HG02870 (cell line): ENCODE measurements around the gene CALML3.
"Not testable (repeated sequence)": the region's sequence is repeated elsewhere in the genome, so short reads cannot be mapped to it uniquely, and the experiment has no call there.

Experiments used
- ATAC-seq: cut with Tn5 transposase; IDR thresholded peaks from one replicate; pipeline ENCODE4 v1.9.1; 2021; ENCODE audit warnings: mild to moderate bottlenecking, moderate library complexity; ENCODE audit not compliant: unreplicated experiment

The CALML3 gene

GRCh38 chr10:5524641-5525560, at the start of gene CALML3:
Gene CALML3 (plus strand): TSS chr10:5524961. CDS start chr10:5525086, 125 bp downstream.
- no peak for ATAC-seq

DNA sequence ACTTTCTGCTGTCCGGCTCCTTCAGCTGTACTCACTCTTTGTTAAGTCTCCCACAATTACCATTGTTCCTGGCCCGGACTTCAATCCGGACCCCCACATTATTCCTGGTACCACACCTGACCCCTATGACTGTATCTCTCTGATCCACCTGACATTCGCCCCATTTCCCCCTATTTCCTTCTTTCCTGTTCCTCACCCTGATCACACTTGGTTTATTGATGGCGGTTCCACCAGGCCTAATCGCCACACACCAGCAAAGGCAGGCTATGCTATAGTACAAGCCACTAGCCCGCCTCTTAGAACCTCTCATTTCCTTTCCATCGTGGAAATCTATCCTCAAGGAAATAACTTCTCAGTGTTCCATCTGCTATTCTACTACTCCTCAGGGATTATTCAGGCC, 49.7 kb upstream of the CALML3 start:
- not testable (repeated sequence) for ATAC-seq

DNA sequence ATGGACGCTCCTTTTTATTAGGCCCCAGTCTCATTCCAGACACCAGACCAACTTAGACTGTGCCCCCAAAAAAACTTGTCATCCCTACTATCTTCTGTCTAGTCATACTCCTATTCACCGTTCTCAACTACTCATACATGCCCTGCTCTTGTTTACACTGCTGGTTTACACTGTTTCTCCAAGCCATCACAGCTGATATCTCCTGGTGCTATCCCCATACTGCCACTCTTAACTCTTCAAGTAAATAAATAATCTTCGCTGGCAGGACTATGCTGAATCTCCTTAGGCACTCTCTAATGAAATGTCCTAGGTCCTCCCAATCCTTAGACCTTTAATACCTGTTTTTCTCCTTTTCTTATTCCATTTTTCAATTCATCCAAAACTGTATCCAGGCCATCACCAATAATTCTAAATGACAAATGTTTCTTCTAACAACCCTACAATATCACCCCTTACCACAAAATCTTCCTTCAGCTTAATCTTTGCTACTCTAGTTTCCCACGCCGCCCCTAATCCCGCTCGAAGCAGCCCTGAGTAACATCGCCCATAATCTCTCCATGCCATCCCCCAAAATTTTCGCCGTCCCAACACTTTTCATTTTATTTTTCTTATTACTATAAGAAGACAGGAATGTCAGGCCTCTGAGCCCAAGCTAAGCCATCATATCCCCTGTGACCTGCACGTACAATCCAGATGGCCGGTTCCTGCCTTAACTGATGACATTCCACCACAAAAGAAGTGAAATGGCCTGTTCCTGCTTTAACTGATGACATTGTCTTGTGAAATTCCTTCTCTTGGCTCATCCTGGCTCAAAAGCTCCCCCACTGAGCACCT, 48.6 kb upstream of the CALML3 start:
- ATAC-seq, result not testable (repeated sequence)

DNA sequence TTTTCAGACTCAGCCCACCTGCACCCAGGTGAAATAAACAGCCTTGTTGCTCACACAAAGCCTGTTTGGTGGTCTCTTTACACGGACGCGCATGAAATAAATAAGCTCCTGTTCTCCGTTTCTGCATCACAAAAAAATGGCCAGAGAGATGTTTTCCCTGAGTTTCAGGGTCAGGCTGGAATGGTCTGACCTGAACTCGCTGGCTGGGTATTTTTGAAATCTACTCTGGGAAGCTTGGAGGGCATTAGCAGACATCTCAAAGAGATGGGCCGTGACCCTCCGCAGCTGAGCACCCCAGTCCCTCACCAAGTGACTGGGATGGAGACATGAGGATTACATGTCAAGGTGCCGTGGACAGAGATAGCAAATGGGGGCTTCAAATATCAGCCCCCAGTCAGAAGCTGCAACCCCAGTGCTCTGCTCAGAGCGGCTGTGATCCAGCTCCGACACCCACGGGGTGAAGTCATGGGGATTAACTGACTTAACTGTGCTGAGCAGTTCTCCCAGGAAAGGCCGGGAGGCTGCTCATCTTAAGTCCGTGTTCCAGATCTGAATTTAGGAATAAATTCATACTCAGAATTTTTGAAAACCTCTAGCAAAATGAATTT, 47.7 kb upstream of the CALML3 start:
- ATAC-seq, result no peak

- ATAC-seq, result no peak
These were observed 46.6 kb upstream of the CALML3 start for GRCh38 chr10:5477948-5478693.

DNA sequence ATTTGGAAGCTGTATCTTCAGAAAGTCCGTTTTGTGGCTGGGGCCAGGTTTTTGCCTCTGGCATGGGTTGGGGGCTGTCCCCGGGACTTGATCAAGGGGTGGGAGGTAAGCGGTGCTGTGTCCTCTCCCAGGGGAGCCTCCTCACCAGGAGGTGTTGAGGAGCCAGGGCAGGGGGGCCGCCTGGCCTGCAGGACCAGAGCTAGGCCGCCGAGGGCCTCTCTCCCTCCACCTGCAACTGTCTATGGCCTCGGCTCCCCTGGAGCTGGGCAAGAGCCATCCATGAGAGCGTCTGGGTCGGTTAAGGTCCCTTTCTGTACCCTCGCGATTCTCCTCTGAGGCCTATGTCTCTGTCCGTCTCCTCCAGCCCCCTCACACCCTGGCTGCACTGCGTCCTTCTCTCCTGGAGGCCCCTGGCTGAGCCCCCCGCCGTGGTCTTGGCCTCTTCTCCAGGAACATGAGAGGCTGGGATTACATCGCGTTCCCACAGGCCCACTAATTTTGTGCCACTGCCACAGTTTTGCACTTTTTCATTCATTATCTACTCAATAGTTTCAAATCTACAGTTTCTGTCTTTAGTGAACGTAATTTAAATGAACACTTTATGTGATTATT, 46.0 kb upstream of the CALML3 start:
- no peak for ATAC-seq

DNA sequence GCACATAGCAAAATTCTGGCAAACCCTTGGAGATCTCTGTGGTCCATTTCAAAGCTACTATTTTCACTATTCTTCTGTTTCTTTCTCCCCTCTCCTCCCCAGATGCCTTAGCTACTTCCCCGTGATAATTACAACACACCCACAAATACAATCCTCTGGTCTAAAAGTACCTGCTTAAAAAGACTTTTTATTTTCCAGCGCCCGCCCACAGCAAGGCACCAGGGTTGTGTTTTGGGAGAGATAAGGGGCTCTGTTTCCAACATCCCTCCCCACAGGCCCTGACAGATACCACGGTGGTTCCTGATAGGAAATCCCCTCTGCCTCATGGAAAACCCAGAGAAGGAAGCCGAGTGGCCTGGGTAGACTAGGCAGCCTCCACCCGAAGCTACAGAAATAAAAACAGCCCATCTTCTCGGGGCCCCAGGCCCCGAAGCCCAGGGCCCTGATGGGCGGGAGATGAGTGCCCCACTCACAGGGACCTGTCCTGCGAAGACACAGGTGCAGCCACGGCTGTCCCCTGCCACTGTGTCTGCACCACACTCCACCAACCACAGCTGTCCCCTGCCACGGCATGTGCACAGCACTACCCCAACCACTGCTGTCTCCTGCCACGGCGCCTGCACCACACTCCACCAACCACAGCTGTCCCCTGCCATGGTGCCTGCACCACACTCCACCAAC, 45.1 kb upstream of the CALML3 start:
- ATAC-seq, result no peak

DNA sequence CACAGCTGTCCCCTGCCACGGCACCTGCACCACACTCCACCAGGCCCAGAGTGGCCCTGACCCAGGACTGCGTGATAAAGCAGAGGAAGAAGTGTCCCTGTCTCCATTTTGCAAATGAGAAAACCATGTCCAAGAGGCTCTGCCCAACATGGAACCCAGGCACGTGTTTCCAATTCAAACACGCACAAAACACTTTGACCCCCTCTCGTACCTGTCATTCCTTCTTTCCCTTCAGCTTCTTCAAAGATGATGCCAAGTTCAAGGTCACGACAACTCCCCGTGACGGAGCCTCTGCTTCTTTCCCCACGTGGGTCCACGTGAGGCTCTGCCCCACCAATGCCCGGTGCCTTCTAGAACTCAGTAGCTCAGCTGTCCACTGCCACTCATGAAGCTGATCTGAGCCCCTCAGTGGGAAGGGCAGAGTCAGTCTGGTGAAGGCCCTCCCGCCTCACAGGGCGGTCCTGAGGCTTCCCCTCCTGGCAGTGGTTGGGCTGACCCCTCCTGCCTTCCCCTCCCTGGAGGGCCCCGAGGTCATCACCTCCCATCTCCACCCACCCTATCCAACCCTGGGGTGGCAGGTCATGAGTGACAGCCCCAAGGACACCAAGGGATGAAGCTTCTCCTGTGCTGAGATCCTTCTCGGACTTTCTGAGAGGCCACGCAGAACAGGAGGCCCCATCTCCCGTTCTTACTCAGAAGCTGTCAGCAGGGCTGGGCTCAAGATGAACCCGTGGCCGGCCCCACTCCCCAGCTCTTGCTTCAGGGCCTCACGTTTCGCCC, 44.4 kb upstream of the CALML3 start:
- ATAC-seq, result no peak

- ATAC-seq, result no peak
These were observed 43.6 kb upstream of the CALML3 start for GRCh38 chr10:5481121-5481520.

GRCh38 chr10:5482016-5482415, 42.7 kb upstream of the CALML3 start:
- ATAC-seq, result no peak

GRCh38 chr10:5484205-5484604, 40.6 kb upstream of the CALML3 start:
- ATAC-seq, result no peak

DNA sequence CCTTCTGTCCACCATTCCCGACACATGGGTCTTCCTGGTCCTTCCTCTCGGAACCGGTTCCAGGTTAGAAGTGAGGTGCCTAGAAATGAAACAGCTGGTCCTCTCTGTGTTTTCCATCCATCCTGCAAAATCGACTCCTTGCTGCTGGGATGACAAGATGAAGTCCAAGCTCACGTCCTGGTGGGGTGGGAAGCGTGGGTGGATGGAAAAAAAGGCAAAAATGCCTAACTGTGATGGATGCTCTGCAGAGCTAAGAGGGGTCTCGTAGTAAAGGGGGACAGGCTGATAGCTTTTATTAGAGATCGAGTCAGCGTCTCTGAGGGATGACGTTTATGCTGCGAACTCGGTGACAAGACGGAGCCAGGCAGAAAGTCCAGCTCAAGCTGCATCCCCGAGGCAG, 39.5 kb upstream of the CALML3 start:
- ATAC-seq, result no peak

GRCh38 chr10:5485948-5486852, 38.6 kb upstream of the CALML3 start:
- no peak for ATAC-seq

- ATAC-seq, result no peak
These were observed 37.9 kb upstream of the CALML3 start for GRCh38 chr10:5486853-5487235.

DNA sequence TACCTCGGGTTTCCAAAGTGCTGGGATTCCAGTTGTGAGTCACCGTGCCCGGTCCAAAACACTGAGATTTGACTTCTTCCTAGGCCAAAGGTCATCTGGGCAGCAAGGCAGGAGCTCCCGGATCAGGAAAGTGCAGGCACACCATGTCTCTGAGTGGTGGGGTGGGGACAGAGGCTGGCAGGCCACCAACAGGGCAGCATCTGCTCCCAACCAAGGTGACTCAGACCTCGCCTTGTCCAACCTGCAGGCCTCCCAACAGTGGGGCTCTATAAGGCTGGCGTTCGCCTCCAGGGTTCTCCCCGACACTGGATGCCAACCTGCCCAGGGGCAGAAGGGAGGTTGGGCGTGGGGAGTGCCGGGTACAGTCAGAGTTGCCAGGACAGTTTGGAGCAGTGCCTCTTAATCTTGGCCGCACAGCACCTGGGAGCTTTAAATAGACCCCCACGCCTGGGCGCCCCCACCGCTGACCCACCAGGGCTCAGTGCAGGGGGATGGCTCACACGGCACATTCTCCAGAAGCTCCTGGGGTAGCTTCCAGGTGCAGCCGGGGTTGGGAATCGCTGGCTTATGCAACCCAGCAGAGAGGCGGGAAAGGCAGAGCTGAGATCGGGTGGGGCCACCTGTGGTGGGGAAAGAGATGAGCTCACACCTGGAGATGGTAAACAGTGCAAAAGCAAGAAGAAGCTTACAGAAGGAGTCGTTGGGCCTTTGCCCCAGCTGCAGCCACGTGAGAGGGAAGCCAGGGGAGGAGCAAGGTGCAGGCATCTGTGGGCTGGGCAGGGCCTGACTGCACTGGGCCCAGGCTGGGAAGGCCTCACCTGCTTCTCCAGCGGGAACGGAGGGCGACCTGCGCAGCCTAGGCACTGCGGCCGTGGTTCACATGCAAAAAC, 36.2 kb upstream of the CALML3 start:
- ATAC-seq, result no peak

DNA sequence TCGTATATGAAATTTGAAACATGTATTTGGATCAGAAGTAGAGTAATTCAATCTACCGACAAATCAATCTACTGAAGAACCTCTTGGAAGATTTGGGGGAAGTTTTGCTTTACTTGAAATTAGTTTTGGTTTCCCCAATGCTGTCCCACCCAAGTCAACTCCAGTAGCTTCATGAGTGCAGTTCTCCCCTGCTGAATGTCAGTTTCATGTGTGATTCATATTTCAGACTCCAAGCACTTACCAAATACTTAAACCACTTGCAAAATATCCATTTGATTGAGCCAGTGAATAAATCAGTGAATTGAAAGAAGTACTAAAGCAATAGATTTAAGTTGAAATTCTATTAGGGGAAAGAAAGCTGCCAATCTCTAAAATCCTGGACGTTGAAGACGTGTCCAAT, 34.7 kb upstream of the CALML3 start:
- no peak for ATAC-seq
